HEK293 (cell line): ENCODE measurements around the gene MTMR11.

Experiments used
- HOXA7 ChIP-seq: sonication (generic); formaldehyde crosslinking; IDR thresholded peaks from 2 replicates; pipeline ENCODE4 v1.8.1; 2022; ENCODE audit warnings: missing genetic modification reagents, borderline replicate concordance
- ZBTB8A ChIP-seq: fragments of 450-650 bp; formaldehyde crosslinking; IDR thresholded peaks from 2 replicates; pipeline ENCODE4 v1.5.1; 2016; ENCODE audit warnings: missing biosample characterization, missing genetic modification characterization
- ZNF366 ChIP-seq: fragments of 450-650 bp; formaldehyde crosslinking; conservative IDR thresholded peaks from 2 replicates; pipeline ENCODE4 v1.5.1; 2016; ENCODE audit warnings: missing biosample characterization, missing genetic modification characterization
- ZNF423 ChIP-seq: fragments of 450-650 bp; formaldehyde crosslinking; IDR thresholded peaks from 2 replicates; pipeline ENCODE4 v1.5.1; 2016; ENCODE audit warnings: missing biosample characterization, missing genetic modification characterization
- ZNF830 ChIP-seq: fragments of 450-650 bp; IDR thresholded peaks from 2 replicates; pipeline ENCODE4 v1.5.0; 2018; ENCODE audit warnings: missing biosample characterization, missing genetic modification characterization, low read depth, mild to moderate bottlenecking, moderate library complexity
- TF ChIP-seq, protein P1 (sequence below): fragments of 450-650 bp; formaldehyde crosslinking; IDR thresholded peaks from 2 replicates; pipeline ENCODE4 v1.5.1; 2016; ENCODE audit warnings: missing biosample characterization, missing genetic modification characterization
- TF ChIP-seq, protein P2 (sequence below): fragments of 450-650 bp; formaldehyde crosslinking; optimal IDR thresholded peaks from 2 replicates; pipeline ENCODE3; 2016; ENCODE audit warnings: missing biosample characterization, mild to moderate bottlenecking, missing genetic modification characterization

DNA sequence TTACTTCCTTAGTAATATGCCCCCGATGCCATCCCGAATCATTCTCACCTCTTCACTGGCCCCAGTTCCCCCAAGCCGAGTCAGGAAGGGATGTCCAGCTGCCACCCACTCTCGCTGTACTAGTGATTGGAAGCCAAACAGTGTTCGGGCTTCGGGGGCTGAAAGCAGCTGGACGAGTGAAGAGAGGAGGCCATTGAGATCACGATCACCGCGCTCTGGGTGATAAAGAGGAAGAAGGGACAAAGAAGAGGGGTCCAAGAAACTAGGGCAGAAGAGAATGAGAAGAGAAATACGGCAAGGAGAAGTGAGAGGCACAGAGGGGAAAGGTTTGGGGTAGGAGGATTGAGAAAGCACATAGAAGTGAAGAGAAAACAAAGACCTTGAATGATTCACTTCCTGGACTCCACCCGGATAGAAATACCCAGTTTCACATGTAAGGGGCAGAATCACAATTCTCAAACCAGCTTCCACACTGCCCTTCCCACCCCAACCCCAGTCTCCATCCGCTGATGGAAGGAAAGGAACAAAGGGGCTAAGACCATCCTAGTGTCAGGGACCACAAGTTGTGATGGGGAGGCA lies 5.4 kb downstream of the MTMR11 start:
- TF ChIP-seq, protein P1, sequence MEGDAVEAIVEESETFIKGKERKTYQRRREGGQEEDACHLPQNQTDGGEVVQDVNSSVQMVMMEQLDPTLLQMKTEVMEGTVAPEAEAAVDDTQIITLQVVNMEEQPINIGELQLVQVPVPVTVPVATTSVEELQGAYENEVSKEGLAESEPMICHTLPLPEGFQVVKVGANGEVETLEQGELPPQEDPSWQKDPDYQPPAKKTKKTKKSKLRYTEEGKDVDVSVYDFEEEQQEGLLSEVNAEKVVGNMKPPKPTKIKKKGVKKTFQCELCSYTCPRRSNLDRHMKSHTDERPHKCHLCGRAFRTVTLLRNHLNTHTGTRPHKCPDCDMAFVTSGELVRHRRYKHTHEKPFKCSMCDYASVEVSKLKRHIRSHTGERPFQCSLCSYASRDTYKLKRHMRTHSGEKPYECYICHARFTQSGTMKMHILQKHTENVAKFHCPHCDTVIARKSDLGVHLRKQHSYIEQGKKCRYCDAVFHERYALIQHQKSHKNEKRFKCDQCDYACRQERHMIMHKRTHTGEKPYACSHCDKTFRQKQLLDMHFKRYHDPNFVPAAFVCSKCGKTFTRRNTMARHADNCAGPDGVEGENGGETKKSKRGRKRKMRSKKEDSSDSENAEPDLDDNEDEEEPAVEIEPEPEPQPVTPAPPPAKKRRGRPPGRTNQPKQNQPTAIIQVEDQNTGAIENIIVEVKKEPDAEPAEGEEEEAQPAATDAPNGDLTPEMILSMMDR (tag by site-specific recombination), result no peak
- TF ChIP-seq, protein P2, sequence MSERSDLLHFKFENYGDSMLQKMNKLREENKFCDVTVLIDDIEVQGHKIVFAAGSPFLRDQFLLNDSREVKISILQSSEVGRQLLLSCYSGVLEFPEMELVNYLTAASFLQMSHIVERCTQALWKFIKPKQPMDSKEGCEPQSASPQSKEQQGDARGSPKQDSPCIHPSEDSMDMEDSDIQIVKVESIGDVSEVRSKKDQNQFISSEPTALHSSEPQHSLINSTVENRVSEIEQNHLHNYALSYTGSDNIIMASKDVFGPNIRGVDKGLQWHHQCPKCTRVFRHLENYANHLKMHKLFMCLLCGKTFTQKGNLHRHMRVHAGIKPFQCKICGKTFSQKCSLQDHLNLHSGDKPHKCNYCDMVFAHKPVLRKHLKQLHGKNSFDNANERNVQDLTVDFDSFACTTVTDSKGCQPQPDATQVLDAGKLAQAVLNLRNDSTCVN, result no peak
- TF ChIP-seq ZNF366, result no peak
- no peak for TF ChIP-seq ZNF830 (tag by site-specific recombination)
- no peak for TF ChIP-seq ZNF423 (tag by site-specific recombination)
- no peak for TF ChIP-seq HOXA7
- no peak for TF ChIP-seq ZBTB8A (tag by site-specific recombination)
